Activated naive CD8-positive, alpha-beta T cell treated with anti-CD3 and anti-CD28 coated beads, Interleukin-2, amount 50 U/mL, for 24 hours (primary cell): Measurements from ENCODE around the gene BMP8B.
A peak's percentile ranks its signal among the peaks of the same experiment; 100 is the strongest.
"Not testable (repeated sequence)": the region's sequence is repeated elsewhere in the genome, so short reads cannot be mapped to it uniquely, and the experiment has no call there.

Experiments used
- ATAC-seq: fragments of 150-1000 bp; cut with Tn5 transposase; one replicate; pipeline ENCODE4 v1.10.0; 2021
- DNase-seq: peaks from one replicate; pipeline ENCODE4 v3.0.0; 2021
- H3K27ac Mint-ChIP-seq: one replicate; pipeline ENCODE4 v1.8.0; 2021; ENCODE audit warnings: mild to moderate bottlenecking, mixed read lengths
- H3K27me3 Mint-ChIP-seq: one replicate; pipeline ENCODE4 v1.8.0; 2021; ENCODE audit warnings: mixed read lengths
- H3K36me3 Mint-ChIP-seq: one replicate; pipeline ENCODE4 v1.8.0; 2021; ENCODE audit warnings: low read depth, mixed read lengths
- H3K4me1 Mint-ChIP-seq: one replicate; pipeline ENCODE4 v1.8.0; 2021; ENCODE audit warnings: mixed read lengths
- H3K4me3 Mint-ChIP-seq: one replicate; pipeline ENCODE4 v1.8.0; 2021; ENCODE audit warnings: mild to moderate bottlenecking, moderate library complexity, mixed read lengths
- H3K9me3 Mint-ChIP-seq: one replicate; pipeline ENCODE4 v1.8.0; 2021; ENCODE audit warnings: mixed read lengths

The BMP8B gene

GRCh38 chr1:39776886-39777285 lies 11.8 kb downstream of the BMP8B start:
- no peaks in the 10 kb centered on the region for H3K9me3 Mint-ChIP-seq

DNA sequence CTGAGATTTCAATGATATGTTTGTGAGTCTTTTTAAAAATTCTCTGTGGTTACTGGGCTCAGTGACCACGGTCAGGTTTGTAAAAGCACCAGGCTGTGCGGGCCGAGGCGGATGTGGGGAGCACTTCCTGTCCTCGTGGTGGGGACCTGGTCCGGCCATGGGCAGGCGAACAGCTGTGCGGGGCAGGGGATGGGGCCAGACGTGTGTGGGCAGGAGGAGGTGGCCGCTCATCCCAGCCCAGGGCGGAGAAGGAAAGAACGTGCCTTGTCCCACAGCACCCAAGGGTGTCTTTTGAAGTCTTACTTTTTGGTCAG lies 12.3 kb downstream of the BMP8B start:
- Mint-ChIP-seq H3K4me3 (no peak overlapping the region), H3K27ac (no peak overlapping the region), H3K4me1 (peaks cover 2% of the 10 kb centered on the region), H3K9me3 (no peaks in the 10 kb centered on the region), H3K36me3 (no peaks in the 10 kb centered on the region), H3K27me3 (no peaks in the 10 kb centered on the region)
- no peak for ATAC-seq
- no peak for DNase-seq

More at GRCh38 chr1:39776886-39777285, 11.8 kb downstream of the BMP8B start:
- DNase-seq (no peak), ATAC-seq (no peak)
- Mint-ChIP-seq H3K4me3 (no peak overlapping the region), H3K36me3 (no peaks in the 10 kb centered on the region), H3K27ac (no peak overlapping the region), H3K4me1 (peaks cover 2% of the 10 kb centered on the region), H3K27me3 (no peaks in the 10 kb centered on the region)

DNA sequence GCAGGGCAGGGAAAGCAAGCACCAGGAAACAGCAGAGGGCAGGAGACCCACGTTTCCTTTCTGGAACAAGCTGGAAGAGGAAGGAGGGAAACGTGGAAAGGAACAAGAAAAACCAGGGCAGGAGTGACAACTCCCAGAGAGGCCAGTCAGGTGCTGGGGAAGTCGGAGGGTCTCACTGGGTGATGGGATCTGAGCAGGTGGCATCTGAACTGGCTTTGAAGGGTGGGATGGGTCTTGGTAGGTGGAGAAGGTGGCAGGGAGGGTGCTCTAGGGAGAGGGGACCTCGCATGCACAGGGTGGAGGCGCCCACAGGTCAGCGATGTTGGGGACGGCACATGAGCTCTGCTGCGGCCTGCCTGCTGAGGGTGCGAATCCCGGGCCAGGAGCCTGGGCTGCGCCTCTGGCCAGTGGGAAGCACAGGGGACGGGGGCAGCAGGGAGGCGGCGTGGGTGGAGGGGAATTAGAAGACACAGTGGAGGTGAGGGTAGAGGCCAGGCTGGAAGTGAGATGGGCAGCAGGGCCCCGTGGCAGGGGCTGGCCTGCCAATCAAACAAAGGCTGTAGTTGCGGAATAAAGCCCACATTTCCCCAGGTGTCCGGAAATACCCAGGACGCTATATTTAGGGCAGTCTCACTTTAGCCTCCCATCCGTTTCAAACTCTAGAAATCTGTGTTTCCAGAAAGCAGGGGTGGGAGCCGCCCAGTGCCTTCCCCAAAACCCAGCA lies 12.8 kb downstream of the BMP8B start:
- H3K4me3 Mint-ChIP-seq, H3K27me3 Mint-ChIP-seq, H3K27ac Mint-ChIP-seq, DNase-seq, H3K9me3 Mint-ChIP-seq, ATAC-seq, H3K36me3 Mint-ChIP-seq, H3K4me1 Mint-ChIP-seq: not testable (repeated sequence)

- not testable (repeated sequence) for H3K27me3 Mint-ChIP-seq, ATAC-seq, H3K27ac Mint-ChIP-seq, H3K4me1 Mint-ChIP-seq, H3K9me3 Mint-ChIP-seq, H3K36me3 Mint-ChIP-seq, H3K4me3 Mint-ChIP-seq, DNase-seq
Observed at GRCh38 chr1:39775141-39775540, 13.5 kb downstream of the BMP8B start.

- DNase-seq, H3K4me3 Mint-ChIP-seq, H3K36me3 Mint-ChIP-seq, H3K27me3 Mint-ChIP-seq, H3K27ac Mint-ChIP-seq, H3K9me3 Mint-ChIP-seq, H3K4me1 Mint-ChIP-seq: not testable (repeated sequence)
- ATAC-seq: peak; percentile 45
Observed at GRCh38 chr1:39773369-39773979, 15.2 kb downstream of the BMP8B start.

GRCh38 chr1:39771022-39771532 lies 17.6 kb downstream of the BMP8B start, which contains the start of gene OXCT2:
Gene OXCT2, minus strand, starts transcription at chr1:39771348. Its CDS starts 93 bp downstream, at chr1:39771255.
- Mint-ChIP-seq H3K4me3 (peak within 1 kb of the TSS; percentile 61), H3K27ac (peak within 1 kb of the TSS; percentile 53)
- DNase-seq, H3K4me1 Mint-ChIP-seq, H3K36me3 Mint-ChIP-seq, H3K9me3 Mint-ChIP-seq, H3K27me3 Mint-ChIP-seq: not testable (repeated sequence)
- peak; percentile 60 for ATAC-seq

DNA sequence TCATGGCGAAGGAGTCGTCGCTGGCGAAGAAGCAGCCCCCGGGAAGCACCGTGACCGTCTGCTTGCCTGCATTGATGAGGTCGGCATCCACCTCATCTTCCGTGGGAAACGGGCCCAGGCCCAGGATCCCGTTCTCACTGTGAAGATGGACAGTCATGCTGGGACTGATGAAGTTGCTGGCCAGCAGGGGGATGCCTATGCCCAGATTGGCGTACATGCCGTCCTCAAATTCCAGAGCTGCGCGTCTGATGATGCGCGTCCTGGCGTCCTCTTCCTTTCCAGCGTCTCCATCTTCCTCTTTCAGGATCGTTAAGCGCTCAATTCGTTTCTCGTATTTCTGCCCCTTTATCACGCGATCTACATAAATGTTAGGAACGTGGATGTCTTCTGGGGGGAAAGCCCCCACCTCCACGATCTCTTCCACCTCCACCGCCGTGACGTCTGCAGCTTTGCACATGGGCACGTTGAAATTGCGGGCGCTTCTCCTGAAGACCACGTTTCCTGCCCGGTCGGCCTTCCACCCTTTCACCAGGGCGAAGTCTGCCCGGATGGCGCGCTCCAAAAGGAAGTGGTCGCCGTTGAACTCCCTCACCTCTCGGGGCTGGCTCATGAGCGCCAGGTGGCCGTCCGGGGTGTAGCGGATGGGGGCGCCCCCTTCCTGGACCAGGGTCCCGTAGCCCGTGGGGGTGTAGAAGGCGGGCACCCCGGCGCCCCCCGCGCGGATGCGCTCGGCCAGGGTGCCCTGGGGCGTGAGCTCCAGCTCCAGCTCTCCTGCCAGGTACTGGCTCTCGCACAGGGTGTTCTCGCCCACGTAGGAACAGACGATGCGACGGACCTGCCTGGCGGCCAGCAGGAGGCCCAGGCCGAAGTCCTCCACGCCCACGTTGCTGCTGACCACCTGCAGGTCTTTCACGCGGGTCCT lies 18.3 kb downstream of the BMP8B start:
- not testable (repeated sequence) for H3K9me3 Mint-ChIP-seq, H3K4me1 Mint-ChIP-seq, H3K27me3 Mint-ChIP-seq, H3K36me3 Mint-ChIP-seq
- Mint-ChIP-seq H3K4me3 (peak overlapping the region; percentile 61), H3K27ac (peak overlapping the region; percentile 53)
- ATAC-seq (peak; percentile 53), DNase-seq (peak; percentile 69)

DNA sequence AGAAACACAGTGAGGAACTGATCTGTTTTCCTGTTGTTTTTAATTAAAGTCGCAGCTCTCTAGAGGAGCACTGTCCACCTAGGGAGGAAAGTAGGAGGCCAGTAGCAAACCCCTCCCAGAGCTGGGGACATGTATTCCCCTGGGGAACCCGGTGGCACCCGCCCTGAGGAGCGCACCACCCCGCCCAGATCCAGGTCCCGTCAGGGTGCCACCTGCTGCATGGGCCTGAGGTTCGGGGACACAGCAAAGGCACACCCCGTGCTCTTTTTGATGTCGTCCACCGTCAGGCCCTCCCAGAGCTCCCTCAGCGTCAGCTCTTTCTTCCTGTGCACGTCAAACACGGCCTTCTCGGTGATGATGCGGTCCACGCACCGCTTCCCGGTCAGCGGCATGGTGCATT lies 19.2 kb downstream of the BMP8B start:
- not testable (repeated sequence) for H3K4me1 Mint-ChIP-seq, DNase-seq, ATAC-seq, H3K36me3 Mint-ChIP-seq, H3K4me3 Mint-ChIP-seq, H3K27me3 Mint-ChIP-seq, H3K9me3 Mint-ChIP-seq, H3K27ac Mint-ChIP-seq

DNA sequence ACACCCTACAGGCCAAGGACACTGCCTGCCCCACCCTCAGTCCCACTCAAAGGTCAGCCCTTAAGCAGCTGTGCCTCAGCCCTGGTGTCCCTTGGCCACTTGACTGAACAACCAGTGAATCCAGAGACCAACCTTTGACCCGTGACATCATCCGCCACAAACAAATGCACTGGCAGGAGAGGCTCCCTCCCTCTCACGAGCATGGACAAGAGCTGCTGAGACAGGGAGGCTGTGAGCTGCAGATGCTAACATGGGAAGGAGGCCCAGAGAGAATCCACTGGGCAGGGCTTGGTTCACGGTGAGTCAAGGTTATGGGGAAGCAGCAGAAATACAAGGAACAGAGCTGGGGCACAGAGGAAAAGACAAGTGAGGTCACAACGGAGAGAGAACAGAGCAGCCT lies 22.2 kb downstream of the BMP8B start:
- H3K4me3 Mint-ChIP-seq, H3K36me3 Mint-ChIP-seq, H3K4me1 Mint-ChIP-seq, DNase-seq, H3K27ac Mint-ChIP-seq, H3K27me3 Mint-ChIP-seq, ATAC-seq, H3K9me3 Mint-ChIP-seq: not testable (repeated sequence)

GRCh38 chr1:39764512-39764911 lies 24.2 kb downstream of the BMP8B start:
- H3K9me3 Mint-ChIP-seq: not testable (repeated sequence)

DNA sequence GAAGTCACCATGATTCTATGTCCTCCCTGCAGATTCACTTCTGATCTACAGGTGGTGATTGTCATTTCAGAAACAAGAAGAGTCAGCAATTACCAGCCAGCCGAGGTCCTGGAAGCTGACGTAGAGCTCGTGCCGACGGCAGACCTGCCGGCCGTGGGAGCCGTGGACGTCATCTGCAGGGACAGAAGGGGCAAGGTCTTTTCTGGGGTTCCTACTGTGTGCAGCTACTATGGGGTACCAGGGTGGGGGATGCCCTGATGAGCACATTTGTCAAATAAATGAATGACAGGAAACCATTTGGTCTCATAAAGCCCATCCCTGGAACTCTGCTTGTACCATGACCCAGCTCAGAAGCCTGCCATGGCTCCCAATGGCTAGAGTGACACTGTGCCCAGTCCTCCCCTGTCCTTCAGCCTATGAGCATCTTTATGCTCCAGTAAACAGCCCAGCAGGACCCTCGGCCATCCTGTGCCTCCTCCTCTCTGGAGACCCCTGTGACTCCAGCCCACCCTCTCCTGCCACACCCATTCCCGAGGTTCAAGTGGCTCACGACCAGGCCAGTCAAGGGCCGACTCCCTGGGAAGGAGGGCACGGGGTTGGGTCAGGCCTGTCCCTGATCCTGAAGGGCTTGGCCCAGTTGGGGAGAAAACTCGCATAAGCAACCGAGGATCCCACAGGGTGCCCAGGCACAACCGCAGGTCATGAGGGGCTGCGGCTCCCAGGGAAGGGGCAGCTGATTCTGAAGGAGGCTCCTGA lies 24.9 kb downstream of the BMP8B start:
- DNase-seq, H3K4me1 Mint-ChIP-seq, H3K4me3 Mint-ChIP-seq, H3K36me3 Mint-ChIP-seq, ATAC-seq, H3K9me3 Mint-ChIP-seq, H3K27me3 Mint-ChIP-seq, H3K27ac Mint-ChIP-seq: not testable (repeated sequence)

More at GRCh38 chr1:39764512-39764911, 24.2 kb downstream of the BMP8B start:
- ATAC-seq, H3K36me3 Mint-ChIP-seq, H3K27me3 Mint-ChIP-seq, H3K4me3 Mint-ChIP-seq, H3K27ac Mint-ChIP-seq, DNase-seq, H3K4me1 Mint-ChIP-seq: not testable (repeated sequence)

DNA sequence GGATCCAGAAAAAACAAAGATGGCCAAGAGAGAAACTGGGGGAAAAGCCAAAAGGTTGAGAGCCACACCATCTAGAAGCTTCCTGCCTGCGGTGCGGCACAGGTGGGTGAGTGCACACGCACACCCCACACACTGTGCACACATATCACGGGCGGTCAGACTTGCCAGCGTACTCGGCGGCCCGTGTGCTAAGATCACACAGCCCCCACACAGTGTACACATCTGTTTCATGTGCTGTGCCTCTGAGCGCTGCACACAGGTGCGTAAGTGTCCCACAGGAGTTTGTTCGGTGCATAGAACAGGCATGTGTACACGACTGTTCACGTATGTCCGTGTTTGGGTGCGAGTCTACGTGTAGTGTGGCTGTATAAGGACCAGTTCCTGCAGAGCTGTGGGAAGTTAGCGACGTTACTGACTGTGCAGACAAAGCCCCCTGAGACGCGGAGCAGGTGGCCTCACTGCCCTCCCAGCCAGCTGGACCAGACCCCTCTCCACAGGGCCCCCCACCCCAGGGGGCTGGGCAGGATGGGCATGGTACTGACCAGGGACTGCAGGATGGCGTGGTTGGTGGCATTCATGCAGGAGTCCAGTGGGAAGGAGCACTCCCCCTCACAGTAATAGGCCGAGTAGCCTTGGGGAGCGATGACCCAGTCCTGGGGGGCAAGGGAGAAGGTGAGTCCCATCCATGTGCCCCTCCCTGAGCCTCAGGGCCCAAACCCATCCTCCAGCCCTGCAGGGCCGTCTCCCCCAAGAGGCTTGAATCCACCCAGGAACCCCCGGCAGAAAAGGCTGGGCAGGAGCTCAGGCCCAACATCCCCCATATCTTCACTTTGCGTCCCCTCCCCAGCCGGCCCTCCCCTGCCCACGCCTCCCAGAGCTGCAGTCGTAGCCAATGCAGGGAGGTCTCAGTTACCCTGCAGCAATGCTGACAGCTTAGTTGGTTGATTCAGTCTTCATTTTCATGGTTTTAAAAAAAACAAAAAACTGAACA lies 25.8 kb downstream of the BMP8B start:
- Mint-ChIP-seq H3K27ac (no peak overlapping the region), H3K36me3 (peaks cover 13% of the 10 kb centered on the region), H3K4me1 (no peaks in the 10 kb centered on the region), H3K9me3 (no peaks in the 10 kb centered on the region), H3K4me3 (no peak overlapping the region), H3K27me3 (no peaks in the 10 kb centered on the region)
- DNase-seq (no peak), ATAC-seq (no peak)

- Mint-ChIP-seq H3K36me3 (peaks cover 18% of the 10 kb centered on the region), H3K4me1 (no peaks in the 10 kb centered on the region), H3K9me3 (no peaks in the 10 kb centered on the region), H3K27ac (no peak overlapping the region), H3K27me3 (no peaks in the 10 kb centered on the region), H3K4me3 (no peak overlapping the region)
- no peak for ATAC-seq
- DNase-seq: no peak
Observed at GRCh38 chr1:39761557-39762260, 27.0 kb downstream of the BMP8B start.
